GM18526 (cell line): ENCODE results near the gene TMEFF1.

ENCODE experiments used
- POLR2A ChIP-seq: IDR thresholded peaks from 3 replicates; pipeline ENCODE4 v1.6.1; 2011; ENCODE audit not compliant: insufficient read length; ENCODE audit errors: extremely low read depth

The TMEFF1 gene

DNA sequence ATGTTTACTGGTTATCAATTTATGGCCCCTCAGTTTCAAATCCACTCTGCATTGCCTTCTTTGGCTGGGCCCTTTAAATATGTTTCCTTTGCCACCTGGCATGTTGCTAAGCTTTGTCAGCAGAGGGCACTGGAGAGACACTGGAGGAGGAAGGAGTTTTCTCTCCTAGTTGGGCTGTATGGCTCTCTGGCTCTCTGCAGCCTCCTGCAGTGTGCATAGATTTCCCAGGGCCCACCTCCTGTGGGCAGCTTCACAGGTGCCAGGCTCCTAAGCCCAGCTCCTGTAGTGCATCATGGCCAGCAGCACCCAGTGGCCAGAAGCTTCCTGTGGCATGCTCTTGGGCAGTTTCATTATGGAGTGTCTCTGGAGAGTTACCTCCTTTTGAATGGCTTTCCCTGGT, 128.3 kb downstream of the TMEFF1 start:
- no peak for TF ChIP-seq POLR2A

- TF ChIP-seq POLR2A, result no peak
Measured at GRCh38 chr9:100602342-100602801, 129.4 kb downstream of the TMEFF1 start.

- TF ChIP-seq POLR2A, result no peak
Measured at GRCh38 chr9:100605405-100605804, 132.5 kb downstream of the TMEFF1 start.

DNA sequence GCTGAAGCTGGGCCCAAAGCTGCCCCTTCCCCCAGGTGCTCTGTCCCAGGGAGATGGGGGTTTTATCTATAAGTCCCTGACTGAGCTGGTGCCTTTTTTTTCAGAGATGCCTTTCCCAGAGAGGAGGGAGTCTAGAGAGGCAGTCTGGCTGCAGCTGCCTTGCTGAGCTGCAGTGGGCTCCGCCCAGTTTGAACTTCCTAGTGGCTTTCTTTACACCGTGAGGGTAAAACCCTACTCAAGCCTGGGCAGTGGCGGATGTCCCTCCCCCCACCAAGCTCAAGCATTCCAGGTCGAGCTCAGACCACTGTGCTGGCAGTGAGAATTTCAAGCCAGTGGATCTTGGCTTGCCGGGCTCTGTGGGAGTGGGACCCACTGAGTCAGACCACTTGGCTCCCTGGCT, 146.2 kb downstream of the TMEFF1 start:
- TF ChIP-seq POLR2A, result no peak

GRCh38 chr9:100619665-100620064, 146.7 kb downstream of the TMEFF1 start:
- TF ChIP-seq POLR2A, result no peak

- TF ChIP-seq POLR2A, result no peak
Measured at GRCh38 chr9:100623969-100624368, 151.0 kb downstream of the TMEFF1 start.

DNA sequence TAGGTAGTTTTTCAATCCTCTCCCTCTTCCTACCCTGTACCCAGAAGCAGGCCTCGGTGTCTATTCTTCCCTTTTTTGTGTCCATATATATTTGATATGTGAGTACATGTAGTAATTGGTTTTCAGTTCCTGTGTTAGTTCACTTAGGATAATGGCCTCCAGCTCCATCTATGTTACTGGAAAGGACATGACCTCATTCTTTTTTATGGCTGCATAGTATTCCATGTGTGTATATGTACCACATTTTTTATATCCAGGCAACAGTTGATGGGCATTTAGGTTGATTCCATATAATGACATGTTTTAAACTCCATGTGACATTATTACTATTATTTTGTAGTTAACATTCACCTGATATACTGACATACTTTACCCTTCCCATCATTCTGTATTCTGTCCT, 154.0 kb downstream of the TMEFF1 start:
- TF ChIP-seq POLR2A, result no peak
